GM19455 (cell line): Measurements from ENCODE around the gene ATP1A3.

ENCODE experiments used
- ATAC-seq: cut with Tn5 transposase; IDR thresholded peaks from one replicate; pipeline ENCODE4 v1.9.1; 2021; ENCODE audit not compliant: unreplicated experiment

ATP1A3 gene

GRCh38 chr19:41987141-41987860, 6.7 kb downstream of the ATP1A3 start:
- ATAC-seq, result no peak

GRCh38 chr19:41984961-41985360, 9.1 kb downstream of the ATP1A3 start:
- no peak for ATAC-seq

GRCh38 chr19:41981724-41982123, 12.3 kb downstream of the ATP1A3 start:
- no peak for ATAC-seq

- ATAC-seq, result no peak
These were observed 15.6 kb downstream of the ATP1A3 start for GRCh38 chr19:41978470-41978869.

GRCh38 chr19:41977916-41978315, 16.1 kb downstream of the ATP1A3 start:
- ATAC-seq, result no peak

- ATAC-seq, result no peak
These were observed 19.4 kb downstream of the ATP1A3 start for GRCh38 chr19:41974652-41975051.

GRCh38 chr19:41971363-41971762, 22.7 kb downstream of the ATP1A3 start:
- ATAC-seq, result no peak

- no peak for ATAC-seq
These were observed 24.1 kb downstream of the ATP1A3 start for GRCh38 chr19:41969772-41970458.

- ATAC-seq, result no peak
These were observed 25.1 kb downstream of the ATP1A3 start for GRCh38 chr19:41968751-41969595.

GRCh38 chr19:41967054-41967783, 26.8 kb downstream of the ATP1A3 start:
- ATAC-seq, result no peak

- no peak for ATAC-seq
These were observed 28.9 kb downstream of the ATP1A3 start for GRCh38 chr19:41965106-41965505.

- no peak for ATAC-seq
These were observed 33.1 kb downstream of the ATP1A3 start for GRCh38 chr19:41960973-41961372.

GRCh38 chr19:41959056-41960053, 34.7 kb downstream of the ATP1A3 start, which contains the start of gene RABAC1:
RABAC1 (minus strand) TSS chr19:41959321; CDS start chr19:41959292, 29 bp downstream.
- ATAC-seq, result peak; percentile 69

GRCh38 chr19:41958367-41959055, 35.5 kb downstream of the ATP1A3 start:
- peak; percentile 45 for ATAC-seq

- ATAC-seq, result no peak
These were observed 36.1 kb downstream of the ATP1A3 start for GRCh38 chr19:41957838-41958366.

GRCh38 chr19:41957161-41957837, 36.7 kb downstream of the ATP1A3 start:
- ATAC-seq, result no peak

- no peak for ATAC-seq
These were observed 37.4 kb downstream of the ATP1A3 start for GRCh38 chr19:41956621-41957020.

- no peak for ATAC-seq
These were observed 38.5 kb downstream of the ATP1A3 start for GRCh38 chr19:41955521-41955920.
